IPS-18a (cell line): Measurements from ENCODE around the gene LRRC8B.
"Not testable (repeated sequence)": the region's sequence is repeated elsewhere in the genome, so short reads cannot be mapped to it uniquely, and the experiment has no call there.

ENCODE experiments used
- H3K27ac ChIP-seq: one replicate; pipeline ENCODE4 v1.5.1; 2013; ENCODE audit warnings: low read length
- H3K27me3 ChIP-seq: one replicate; pipeline ENCODE4 v1.6.1; 2013; ENCODE audit warnings: mild to moderate bottlenecking, low read length; ENCODE audit not compliant: control insufficient read depth, insufficient read depth
- H3K36me3 ChIP-seq: one replicate; pipeline ENCODE4 v1.6.1; 2013; ENCODE audit warnings: low read depth, low read length; ENCODE audit not compliant: control insufficient read depth
- H3K4me1 ChIP-seq: one replicate; pipeline ENCODE4 v1.6.1; 2013; ENCODE audit warnings: low read depth, low read length; ENCODE audit not compliant: control insufficient read depth
- H3K4me3 ChIP-seq: one replicate; pipeline ENCODE4 v1.5.1; 2013; ENCODE audit warnings: low read length
- H3K9ac ChIP-seq: one replicate; pipeline ENCODE4 v1.6.1; 2013; ENCODE audit warnings: mild to moderate bottlenecking, low read length, moderate library complexity
- H3K9me3 ChIP-seq: one replicate; pipeline ENCODE4 v1.6.1; 2013; ENCODE audit warnings: low read depth, low read length; ENCODE audit not compliant: control insufficient read depth

Gene LRRC8B

DNA sequence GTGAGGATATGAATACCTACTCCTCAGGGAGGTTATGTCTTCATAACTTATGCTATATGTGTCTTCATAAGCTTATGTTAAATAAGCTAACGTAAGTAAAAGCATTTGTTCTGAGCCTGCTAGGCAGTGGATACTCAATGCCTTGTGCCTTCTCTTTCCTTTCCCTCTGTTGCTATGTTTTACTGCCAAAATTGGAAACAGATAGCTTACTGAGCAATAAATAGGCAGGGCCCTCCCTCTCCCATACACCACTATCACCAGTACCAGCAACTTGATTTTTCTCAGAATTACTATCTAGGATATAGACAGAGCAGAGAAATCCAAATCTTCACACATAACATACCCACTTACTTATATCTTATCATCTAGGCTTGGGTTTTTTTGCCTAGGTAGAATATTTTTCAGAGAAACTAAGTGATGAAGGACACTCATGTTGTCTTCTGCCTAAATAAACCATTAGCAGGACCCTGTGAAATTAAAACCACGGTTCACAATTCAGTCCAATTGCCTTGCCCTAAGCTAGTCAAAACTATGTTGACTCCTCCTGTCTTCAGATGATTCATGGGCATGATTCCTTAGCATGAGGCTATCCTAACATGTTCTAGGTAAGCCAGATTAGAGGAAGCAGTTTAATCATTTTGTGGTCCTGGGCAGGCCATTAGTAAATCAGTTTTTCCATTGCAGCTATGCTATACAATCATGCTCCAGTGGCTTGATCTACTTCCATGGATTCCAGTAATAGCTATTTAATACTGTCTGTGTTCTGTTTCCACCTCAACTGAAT lies 92.4 kb downstream of the LRRC8B start:
- Histone ChIP-seq H3K4me3 (no peak overlapping the region), H3K27ac (no peak overlapping the region), H3K4me1 (no peaks in the 10 kb centered on the region), H3K9ac (no peak overlapping the region), H3K36me3 (no peaks in the 10 kb centered on the region), H3K9me3 (peaks cover 2% of the 10 kb centered on the region), H3K27me3 (no peaks in the 10 kb centered on the region)

DNA sequence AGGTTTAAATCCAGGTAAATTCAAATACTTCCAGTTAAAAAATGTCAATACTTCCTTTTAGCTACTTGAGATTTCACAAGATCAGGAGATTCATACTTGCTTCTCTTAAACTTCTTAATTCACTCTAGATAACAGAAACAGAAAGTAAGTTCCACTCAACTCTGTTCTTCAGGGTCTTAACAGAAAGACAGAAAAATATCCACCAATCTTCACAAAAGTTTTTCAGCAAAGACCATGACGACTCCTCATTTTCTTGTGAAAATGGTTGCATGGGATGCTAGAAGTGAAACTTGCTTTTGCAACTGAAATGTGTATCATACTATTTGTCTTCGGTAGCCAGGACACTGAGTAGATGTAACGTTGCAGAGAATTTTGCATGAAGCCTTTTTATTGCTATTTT lies 96.0 kb downstream of the LRRC8B start:
- Histone ChIP-seq H3K36me3 (no peaks in the 10 kb centered on the region), H3K9me3 (peaks cover 2% of the 10 kb centered on the region), H3K4me1 (no peaks in the 10 kb centered on the region), H3K9ac (no peak overlapping the region), H3K4me3 (no peak overlapping the region), H3K27me3 (no peaks in the 10 kb centered on the region), H3K27ac (no peak overlapping the region)

DNA sequence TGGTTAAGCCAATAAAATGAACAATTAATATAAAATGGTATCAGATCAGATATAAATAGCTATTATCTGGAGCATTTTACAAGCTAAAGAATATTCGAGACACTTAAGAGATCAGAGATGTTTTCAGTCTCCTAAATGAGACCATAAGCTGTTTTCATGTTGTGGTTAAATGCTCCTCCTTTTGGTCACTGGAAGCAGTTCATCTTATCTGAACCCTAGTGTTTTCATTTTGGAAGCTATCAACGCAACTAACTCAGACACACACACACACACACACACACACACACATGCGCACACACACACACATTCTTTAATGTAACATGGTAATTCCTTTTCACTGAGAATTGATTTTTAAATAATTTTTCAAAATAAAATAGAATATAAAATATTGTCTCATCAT lies 98.3 kb downstream of the LRRC8B start:
- H3K4me3 ChIP-seq, result no peak overlapping the region
- no peaks in the 10 kb centered on the region for H3K27me3 ChIP-seq
- H3K27ac ChIP-seq, result no peak overlapping the region
- H3K9me3 ChIP-seq, result peaks cover 2% of the 10 kb centered on the region
- no peaks in the 10 kb centered on the region for H3K4me1 ChIP-seq
- H3K9ac ChIP-seq, result no peak overlapping the region
- no peaks in the 10 kb centered on the region for H3K36me3 ChIP-seq

DNA sequence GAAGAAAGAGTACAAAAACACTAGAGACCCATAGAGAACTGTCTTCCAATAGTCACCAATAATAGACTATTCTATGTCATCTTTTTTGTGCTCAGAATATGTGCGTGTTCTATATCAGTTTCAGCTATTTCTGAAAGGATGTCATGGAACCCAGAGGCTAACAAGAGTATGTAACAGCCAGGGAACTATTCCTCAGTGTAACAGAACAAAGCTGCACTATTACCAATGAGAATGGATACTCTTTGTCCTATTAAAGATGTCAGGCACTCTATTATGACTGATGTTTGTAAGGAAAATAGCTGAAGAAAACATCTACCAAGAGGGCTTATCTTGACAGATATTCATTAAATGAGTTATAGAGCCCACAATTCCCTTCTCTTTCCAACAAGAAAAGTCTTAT lies 99.7 kb downstream of the LRRC8B start:
- Histone ChIP-seq H3K4me1 (no peaks in the 10 kb centered on the region), H3K27ac (no peak overlapping the region), H3K9me3 (no peaks in the 10 kb centered on the region), H3K27me3 (no peaks in the 10 kb centered on the region), H3K4me3 (no peak overlapping the region), H3K9ac (no peak overlapping the region), H3K36me3 (no peaks in the 10 kb centered on the region)

DNA sequence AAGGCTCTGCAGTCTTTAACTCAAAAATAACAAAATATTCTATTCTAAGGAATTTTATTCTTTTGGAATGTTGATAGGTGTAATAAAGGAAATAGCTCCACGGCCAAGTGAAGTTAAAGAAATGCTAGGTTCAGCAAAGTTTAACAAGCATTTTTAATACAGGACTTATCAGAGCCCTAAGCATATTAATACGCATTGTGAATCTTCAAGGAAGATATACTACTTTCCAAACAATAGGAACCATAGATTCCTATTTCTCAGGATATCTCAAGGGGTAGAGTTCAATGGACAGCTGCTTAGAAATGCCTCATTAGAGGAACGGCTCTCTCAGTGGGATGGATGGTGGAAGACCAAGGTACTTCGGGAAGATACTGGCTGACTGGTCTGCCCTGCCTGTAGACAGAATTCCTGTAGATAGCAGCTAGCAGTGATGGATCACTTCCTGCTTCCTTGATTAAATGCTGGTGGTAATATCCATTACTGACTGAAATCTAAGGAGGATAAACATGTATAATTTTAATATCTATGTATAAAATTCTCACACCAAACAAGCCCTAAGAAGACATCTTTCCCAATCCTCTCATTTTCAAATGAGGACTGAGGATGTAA lies 100.2 kb downstream of the LRRC8B start:
- H3K9ac ChIP-seq, result no peak overlapping the region
- H3K27me3 ChIP-seq, result no peaks in the 10 kb centered on the region
- no peak overlapping the region for H3K4me3 ChIP-seq
- no peaks in the 10 kb centered on the region for H3K36me3 ChIP-seq
- no peaks in the 10 kb centered on the region for H3K9me3 ChIP-seq
- no peaks in the 10 kb centered on the region for H3K4me1 ChIP-seq
- H3K27ac ChIP-seq, result no peak overlapping the region

DNA sequence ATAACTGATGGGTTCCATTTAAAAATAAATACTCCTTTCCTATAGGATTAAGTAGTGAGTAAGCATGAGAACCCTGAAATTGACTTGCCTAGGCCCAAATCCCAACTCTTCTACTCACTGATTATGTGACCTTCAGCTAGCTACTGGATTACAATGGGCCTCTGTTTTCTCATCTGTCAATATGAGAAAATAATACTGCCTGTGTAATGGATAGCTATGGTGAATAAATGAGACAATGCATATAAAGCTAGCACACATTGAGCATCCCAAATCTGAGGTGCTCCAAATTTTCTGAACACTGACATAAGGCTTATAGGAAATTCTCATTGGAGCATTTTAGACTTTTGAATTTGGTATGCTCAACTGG lies 103.0 kb downstream of the LRRC8B start:
- Histone ChIP-seq H3K27ac (no peak overlapping the region), H3K9ac (no peak overlapping the region), H3K9me3 (no peaks in the 10 kb centered on the region), H3K36me3 (no peaks in the 10 kb centered on the region), H3K4me1 (peaks cover 6% of the 10 kb centered on the region), H3K27me3 (peaks cover 21% of the 10 kb centered on the region), H3K4me3 (no peak overlapping the region)

DNA sequence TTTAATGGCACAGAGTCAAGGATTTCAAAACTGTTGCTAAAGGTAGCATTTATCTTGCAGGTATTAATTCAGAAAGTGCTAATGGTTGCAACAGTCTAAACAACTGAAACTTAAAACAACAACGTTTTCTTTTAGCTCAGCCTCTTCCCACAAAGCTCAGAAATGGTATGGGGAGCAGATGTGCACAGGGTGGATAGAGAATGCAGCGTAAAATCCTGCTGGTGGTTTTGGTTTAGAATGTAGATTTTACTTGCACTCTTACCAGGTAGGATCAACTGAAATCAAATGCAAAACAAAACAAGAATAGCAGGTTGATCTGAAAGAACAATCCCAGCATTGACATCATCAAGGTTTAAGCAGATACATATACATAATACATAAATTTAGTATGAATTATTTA lies 104.5 kb downstream of the LRRC8B start:
- Histone ChIP-seq H3K27ac (no peak overlapping the region), H3K4me1 (peaks cover 9% of the 10 kb centered on the region), H3K9me3 (no peaks in the 10 kb centered on the region), H3K36me3 (no peaks in the 10 kb centered on the region), H3K27me3 (peaks cover 32% of the 10 kb centered on the region), H3K4me3 (no peak overlapping the region), H3K9ac (no peak overlapping the region)

DNA sequence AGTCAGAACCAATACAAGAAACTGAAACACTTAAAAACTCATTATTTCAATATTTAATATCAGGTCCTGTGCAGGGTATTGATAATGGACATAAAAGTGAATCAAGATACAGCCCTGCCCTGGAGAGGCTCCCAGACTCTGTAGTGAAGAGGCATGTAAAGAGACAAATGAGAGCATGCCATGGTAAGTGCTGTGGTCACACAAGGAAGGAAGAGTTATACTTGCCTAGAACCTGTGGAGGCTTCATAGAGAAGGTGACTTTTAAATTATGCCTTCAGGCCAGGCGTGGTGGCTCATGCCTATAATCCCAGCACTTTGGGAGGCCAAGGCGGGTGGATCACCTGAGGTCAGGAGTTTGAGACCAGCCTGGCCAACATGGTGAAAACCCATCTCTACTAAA lies 105.0 kb downstream of the LRRC8B start:
- H3K9ac ChIP-seq, H3K36me3 ChIP-seq: not testable (repeated sequence)
- H3K27me3 ChIP-seq, result peaks cover 36% of the 10 kb centered on the region

DNA sequence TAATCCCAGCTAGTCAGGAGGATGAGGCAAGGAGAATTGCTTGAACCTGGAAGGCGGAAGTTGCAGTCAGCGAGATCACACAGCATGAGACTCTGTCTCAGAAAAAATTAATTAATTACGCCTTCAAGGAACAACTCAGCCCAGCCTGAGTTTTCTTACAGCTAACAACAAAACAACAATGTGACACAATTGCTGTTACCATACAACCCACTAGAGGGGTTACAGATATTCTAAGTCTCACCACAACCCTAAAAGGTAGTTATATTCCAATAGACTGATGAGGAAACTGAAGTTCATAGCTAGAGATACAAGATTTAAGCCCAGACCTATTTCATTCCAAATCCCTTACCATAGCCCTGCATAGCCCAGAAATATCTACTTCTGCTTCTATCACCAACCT lies 105.4 kb downstream of the LRRC8B start:
- H3K27me3 ChIP-seq, result peaks cover 41% of the 10 kb centered on the region
- peaks cover 11% of the 10 kb centered on the region for H3K4me1 ChIP-seq
- no peak overlapping the region for H3K4me3 ChIP-seq
- H3K27ac ChIP-seq, result no peak overlapping the region
- H3K36me3 ChIP-seq, result no peaks in the 10 kb centered on the region
- H3K9me3 ChIP-seq, result no peaks in the 10 kb centered on the region
- no peak overlapping the region for H3K9ac ChIP-seq

More for the DNA sequence above, 105.0 kb downstream of the LRRC8B start:
- H3K4me1 ChIP-seq, result peaks cover 11% of the 10 kb centered on the region
- not testable (repeated sequence) for H3K4me3 ChIP-seq, H3K27ac ChIP-seq, H3K9me3 ChIP-seq

DNA sequence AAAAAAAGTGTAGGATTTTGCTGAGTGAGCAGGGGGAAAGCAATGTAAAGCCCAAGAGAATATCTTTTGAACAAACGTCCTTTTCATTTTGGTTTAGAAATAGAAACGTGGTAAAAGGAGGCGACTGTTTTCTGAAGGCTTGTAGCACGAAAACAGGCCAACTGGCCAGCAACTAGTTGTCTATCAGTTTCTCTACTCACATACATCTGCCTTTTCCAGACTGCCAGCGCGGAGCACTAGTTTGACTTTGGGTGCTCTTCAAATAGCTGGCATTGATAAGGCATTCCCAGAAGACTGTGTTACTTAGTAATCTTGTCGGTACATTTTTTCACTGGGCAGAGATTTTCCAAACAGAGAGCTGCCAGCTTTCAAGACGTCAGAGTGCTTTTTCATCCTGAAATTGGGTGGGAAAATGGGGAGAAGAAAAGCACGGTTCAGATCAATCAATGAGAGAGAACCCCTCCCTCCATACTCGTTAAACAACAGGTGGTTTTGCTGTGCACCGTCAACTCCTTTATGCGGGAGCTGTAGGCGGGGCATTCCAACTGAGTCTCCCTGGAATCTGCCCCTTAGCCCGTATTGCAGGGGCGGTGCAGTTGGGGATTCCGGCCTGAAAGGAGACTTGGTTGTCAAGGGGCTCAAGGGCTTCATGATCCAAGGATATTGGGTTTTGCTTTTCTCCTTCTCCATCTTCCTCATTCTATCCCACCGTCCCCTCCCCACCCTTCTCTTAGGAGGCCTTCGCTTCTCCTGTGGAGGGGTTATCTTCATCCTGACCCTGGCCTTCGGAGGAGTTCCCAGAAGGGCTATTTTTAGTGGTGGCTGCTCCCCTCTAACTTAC lies 107.4 kb downstream of the LRRC8B start:
- Histone ChIP-seq H3K9ac (no peak overlapping the region), H3K4me1 (peaks cover 11% of the 10 kb centered on the region), H3K9me3 (no peaks in the 10 kb centered on the region), H3K27me3 (peaks cover 55% of the 10 kb centered on the region), H3K4me3 (peak overlapping the region; percentile 64), H3K36me3 (no peaks in the 10 kb centered on the region), H3K27ac (no peak overlapping the region)

DNA sequence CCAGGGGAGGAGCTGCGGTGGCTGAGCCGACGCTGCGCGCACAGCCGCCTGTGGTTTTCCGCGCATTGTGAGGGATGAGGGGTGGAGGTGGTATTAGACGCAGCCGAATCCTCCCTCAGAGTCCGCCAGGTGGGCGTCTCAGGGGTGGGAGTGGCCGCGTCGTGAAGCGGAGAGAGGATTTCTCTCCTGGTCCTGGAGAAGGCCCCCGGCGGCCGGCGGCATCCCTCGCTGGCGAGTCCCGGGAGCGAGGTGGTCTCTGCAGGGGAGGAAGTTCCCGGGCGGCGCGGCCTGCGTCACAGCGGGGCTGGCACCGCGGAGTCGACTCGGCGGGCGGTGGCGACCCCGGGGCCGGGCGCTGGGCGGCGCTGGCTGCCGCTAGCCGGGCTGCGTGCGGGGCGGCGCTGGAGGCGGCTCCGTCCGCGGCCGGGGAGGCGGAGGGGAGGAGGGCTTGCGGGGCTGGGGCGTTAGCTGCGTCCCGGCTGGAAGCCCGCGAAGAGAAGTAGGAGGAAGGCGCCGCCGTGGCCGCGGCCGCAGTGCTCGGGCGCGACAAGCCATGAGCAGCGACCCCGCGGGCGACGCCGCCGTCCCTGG lies 108.1 kb downstream of the LRRC8B start, which contains the start of gene LRRC8C:
Gene LRRC8C (plus strand): TSS at position 464 of the 591 bp plus-strand sequence. CDS start 53,354 bp downstream, outside the sequence.
- no peaks in the 10 kb centered on the region for H3K36me3 ChIP-seq
- H3K4me3 ChIP-seq, result peak within 1 kb of the TSS; percentile 64
- no peak within 1 kb of the TSS for H3K27ac ChIP-seq
- H3K4me1 ChIP-seq, result peaks cover 11% of the 10 kb centered on the region
- H3K9ac ChIP-seq, result peak within 1 kb of the TSS; percentile 28
- H3K9me3 ChIP-seq, result no peaks in the 10 kb centered on the region
- peaks cover 55% of the 10 kb centered on the region for H3K27me3 ChIP-seq
